Tibial artery (tissue), 4 donors: ENCODE results near the gene GLIPR2.

Experiments used
- DNase-seq, 2 donors: peaks; one replicate each; pipeline ENCODE4 v3.0.0-alpha.2; 2019
- H3K27ac ChIP-seq, 2 donors: fragments of 200-600 bp; sonication (generic) in 1 of 2; 1 replicate in 1 of 2; 2 replicates in 1 of 2; pipeline ENCODE4 v1.5.1; 2018 to 2019; ENCODE audit warnings: mild to moderate bottlenecking in 1 of 2
- H3K27me3 ChIP-seq, 2 donors: fragments of 200-600 bp; sonication (generic) in 1 of 2; one replicate each; pipeline versions ENCODE4 v1.5.1 to v1.6.0; 2016 to 2019
- H3K36me3 ChIP-seq, 3 donors: fragments of 200-600 bp; sonication (generic) in 2 of 3; one replicate each; pipeline ENCODE4 v1.5.1; 2016 to 2019; ENCODE audit warnings: mild to moderate bottlenecking in 2 of 3
- H3K4me1 ChIP-seq, 4 donors: fragments of 200-600 bp; sonication (generic) in 2 of 4; 1 replicate in 3 of 4; 2 replicates in 1 of 4; pipeline ENCODE4 v1.5.1; 2016 to 2019
- H3K4me3 ChIP-seq, 2 donors: fragments of 200-600 bp; sonication (generic) in 1 of 2; 1 replicate in 1 of 2; 2 replicates in 1 of 2; pipeline ENCODE4 v1.5.1; 2018 to 2019; ENCODE audit warnings: mild to moderate bottlenecking in 2 of 2
- H3K9me3 ChIP-seq, 3 donors: fragments of 200-600 bp; sonication (generic) in 1 of 3; one replicate each; pipeline ENCODE4 v1.5.1; 2016 to 2019
- intact Hi-C: fragments of 100-400 bp; cut with DNase I; formaldehyde crosslinking; loops from one replicate; pipeline ENCODE4 v1.15.0; 2023; ENCODE audit warnings: low total_unique reads
- TF ChIP-seq, protein P1 (sequence below), 2 experiments: fragments of 200-600 bp in 1 of 2; fragments of 450-650 bp in 1 of 2; IDR thresholded peaks; one replicate each; pipeline ENCODE4 v1.5.1; 2017 to 2019; ENCODE audit warnings: antibody characterized with exemption in 2 of 2, mild to moderate bottlenecking in 1 of 2, moderate library complexity in 1 of 2

The GLIPR2 gene

DNA sequence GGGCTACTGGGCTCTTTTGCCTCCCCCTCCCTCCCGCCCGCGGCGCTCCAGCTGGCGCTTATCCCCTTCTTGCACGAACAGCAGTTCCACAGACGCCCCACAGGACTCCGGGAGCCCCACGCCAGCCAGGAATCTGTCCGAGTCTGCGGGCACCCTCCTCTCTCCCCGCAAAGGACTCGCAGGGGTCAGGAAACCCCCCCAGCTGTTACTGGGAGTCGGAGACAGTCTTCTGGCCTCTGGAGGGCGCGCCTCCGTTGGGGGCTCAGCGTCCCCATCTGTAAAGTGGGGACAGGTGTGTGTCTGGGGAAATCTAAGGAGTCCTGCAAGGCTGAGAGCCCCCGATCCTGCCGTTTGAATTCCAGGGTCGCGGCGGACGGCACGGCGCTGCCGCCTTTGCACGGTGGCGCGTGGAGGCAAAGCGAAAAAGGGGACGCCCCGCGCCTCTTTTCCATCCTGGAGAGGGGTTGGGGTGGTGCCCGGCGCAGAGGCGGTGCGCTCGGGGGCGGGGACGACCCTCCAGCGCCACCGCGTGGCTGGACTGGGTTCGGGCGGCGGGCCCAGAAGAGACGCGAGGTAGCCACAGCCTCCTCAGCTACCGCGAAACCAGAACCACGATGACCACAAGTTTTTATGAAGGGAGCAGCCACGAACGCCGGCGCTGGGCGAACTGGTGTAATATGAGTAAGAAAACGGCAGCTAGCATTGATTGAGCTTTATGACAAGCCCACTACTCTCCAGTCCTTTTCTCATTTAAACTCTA lies 29.8 kb downstream of the GLIPR2 start:
- Histone ChIP-seq H3K27ac (peak overlapping the region; percentile 56 to 77), H3K4me3 (peak overlapping the region; percentile 54 to 56), H3K9me3 (no peaks in the 10 kb centered on the region), H3K36me3 (no peaks in the 10 kb centered on the region), H3K27me3 (no peaks in the 10 kb centered on the region), H3K4me1 (peaks cover 4 to 50% (median 40%) of the 10 kb centered on the region in 4 donors)
- intact Hi-C loops: loop anchor here (2.0 to 10.0 kb wide), 3 partner anchors 26 to 132 kb away; partner anchors contain the start of gene RECK
- TF ChIP-seq, protein P1, sequence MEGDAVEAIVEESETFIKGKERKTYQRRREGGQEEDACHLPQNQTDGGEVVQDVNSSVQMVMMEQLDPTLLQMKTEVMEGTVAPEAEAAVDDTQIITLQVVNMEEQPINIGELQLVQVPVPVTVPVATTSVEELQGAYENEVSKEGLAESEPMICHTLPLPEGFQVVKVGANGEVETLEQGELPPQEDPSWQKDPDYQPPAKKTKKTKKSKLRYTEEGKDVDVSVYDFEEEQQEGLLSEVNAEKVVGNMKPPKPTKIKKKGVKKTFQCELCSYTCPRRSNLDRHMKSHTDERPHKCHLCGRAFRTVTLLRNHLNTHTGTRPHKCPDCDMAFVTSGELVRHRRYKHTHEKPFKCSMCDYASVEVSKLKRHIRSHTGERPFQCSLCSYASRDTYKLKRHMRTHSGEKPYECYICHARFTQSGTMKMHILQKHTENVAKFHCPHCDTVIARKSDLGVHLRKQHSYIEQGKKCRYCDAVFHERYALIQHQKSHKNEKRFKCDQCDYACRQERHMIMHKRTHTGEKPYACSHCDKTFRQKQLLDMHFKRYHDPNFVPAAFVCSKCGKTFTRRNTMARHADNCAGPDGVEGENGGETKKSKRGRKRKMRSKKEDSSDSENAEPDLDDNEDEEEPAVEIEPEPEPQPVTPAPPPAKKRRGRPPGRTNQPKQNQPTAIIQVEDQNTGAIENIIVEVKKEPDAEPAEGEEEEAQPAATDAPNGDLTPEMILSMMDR (IDR thresholded peaks at IDR 0.05): peak; percentile 93 to 94
- peak; percentile 79 to 89 for DNase-seq

DNA sequence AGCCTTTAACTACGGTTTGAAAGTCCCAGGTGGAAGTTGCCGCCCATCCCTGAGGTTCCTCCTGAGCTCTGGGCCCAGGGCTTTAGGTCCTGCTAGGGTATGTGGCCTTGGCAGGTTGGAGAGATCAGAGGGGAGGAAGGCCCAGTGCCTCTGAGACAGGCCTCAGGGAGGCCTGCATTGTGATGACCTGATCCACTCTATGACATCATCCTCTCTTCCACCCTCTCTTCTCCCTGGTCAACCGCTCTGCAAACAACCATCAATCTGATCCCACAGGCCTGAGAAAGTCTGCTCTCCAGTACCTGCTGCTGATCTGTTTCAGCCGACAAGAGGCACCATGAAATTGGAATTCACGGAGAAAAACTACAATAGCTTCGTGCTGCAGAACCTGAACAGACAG lies 32.6 kb downstream of the GLIPR2 start, which contains the start of gene CCIN:
TSS of gene CCIN (plus strand) at position 223 of the 400 bp plus-strand sequence. CDS start at position 338, 115 bp downstream.
- TF ChIP-seq, protein P1 (IDR thresholded peaks at IDR 0.05): no peak
- DNase-seq: no peak
- Histone ChIP-seq H3K27ac (no peak within 1 kb of the TSS), H3K4me1 (peaks cover 0 to 25% (median 18%) of the 10 kb centered on the region in 4 donors), H3K27me3 (peaks cover 0 to 5% of the 10 kb centered on the region in 2 donors), H3K36me3 (no peaks in the 10 kb centered on the region), H3K4me3 (no peak within 1 kb of the TSS), H3K9me3 (no peaks in the 10 kb centered on the region)
- intact Hi-C loops: loop anchor here (10.0 kb wide), 1 partner anchor 134 kb away; the partner anchor contains the start of gene RECK

DNA sequence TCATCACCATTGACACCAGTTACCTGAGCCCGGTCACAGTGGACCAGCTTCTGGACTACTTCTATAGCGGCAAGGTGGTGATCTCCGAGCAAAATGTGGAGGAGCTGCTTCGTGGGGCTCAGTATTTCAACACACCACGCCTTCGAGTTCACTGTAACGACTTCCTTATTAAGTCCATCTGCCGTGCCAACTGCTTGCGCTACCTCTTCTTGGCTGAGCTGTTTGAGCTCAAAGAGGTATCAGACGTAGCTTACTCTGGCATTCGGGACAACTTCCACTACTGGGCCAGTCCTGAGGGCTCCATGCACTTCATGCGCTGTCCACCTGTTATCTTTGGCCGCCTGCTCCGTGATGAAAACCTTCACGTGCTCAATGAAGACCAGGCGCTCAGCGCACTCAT lies 33.2 kb downstream of the GLIPR2 start:
- Histone ChIP-seq H3K36me3 (no peaks in the 10 kb centered on the region), H3K9me3 (no peaks in the 10 kb centered on the region), H3K27ac (no peak overlapping the region), H3K4me1 (peaks cover 0 to 24% (median 13%) of the 10 kb centered on the region in 4 donors), H3K4me3 (no peak overlapping the region), H3K27me3 (peaks cover 0 to 5% of the 10 kb centered on the region in 2 donors)
- TF ChIP-seq, protein P1 (IDR thresholded peaks at IDR 0.05): no peak
- DNase-seq: no peak
- intact Hi-C loops: loop anchor here (10.0 kb wide), 1 partner anchor 135 kb away; the partner anchor contains the start of gene RECK

DNA sequence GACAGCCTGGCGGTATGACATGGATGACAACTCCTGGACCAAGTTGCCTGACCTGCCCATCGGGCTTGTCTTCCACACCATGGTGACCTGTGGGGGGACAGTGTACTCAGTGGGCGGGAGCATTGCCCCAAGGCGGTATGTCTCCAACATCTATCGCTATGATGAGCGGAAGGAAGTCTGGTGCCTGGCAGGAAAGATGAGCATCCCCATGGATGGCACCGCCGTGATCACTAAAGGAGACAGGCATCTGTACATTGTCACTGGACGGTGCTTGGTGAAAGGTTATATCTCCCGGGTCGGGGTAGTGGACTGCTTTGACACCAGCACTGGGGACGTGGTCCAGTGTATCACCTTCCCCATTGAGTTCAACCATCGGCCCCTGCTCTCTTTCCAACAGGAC lies 34.0 kb downstream of the GLIPR2 start:
- intact Hi-C loops: no loop called here
- no peak overlapping the region for H3K27ac ChIP-seq
- H3K27me3 ChIP-seq: peaks cover 0 to 5% of the 10 kb centered on the region in 2 donors
- DNase-seq: no peak
- H3K9me3 ChIP-seq: no peaks in the 10 kb centered on the region
- TF ChIP-seq, protein P1 (IDR thresholded peaks at IDR 0.05): no peak
- no peaks in the 10 kb centered on the region for H3K36me3 ChIP-seq
- peaks cover 0 to 16% (median 12%) of the 10 kb centered on the region in 4 donors for H3K4me1 ChIP-seq
- no peak overlapping the region for H3K4me3 ChIP-seq

DNA sequence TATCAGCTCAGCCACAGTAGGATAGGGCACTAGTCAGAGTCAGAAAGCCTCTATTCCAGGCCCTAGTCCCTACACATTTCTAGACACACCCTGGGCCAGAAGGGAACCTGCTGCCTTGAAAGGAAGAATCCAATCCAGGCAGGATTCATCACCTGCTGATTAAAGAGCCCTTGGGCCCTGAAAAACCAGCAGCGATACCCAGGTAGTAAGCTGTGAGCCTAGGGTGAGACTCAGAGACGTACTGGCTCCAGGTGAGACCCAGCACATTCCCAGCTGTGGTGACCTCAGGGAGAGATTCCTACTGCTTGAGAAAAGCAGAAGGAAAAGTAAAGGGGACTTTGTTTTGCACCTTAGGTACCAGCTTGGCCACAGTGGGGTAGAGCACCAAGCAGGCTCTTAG lies 37.3 kb downstream of the GLIPR2 start:
- no peak overlapping the region for H3K27ac ChIP-seq

More for the DNA sequence above, 37.3 kb downstream of the GLIPR2 start:
- H3K9me3 ChIP-seq: no peaks in the 10 kb centered on the region
- no peaks in the 10 kb centered on the region for H3K36me3 ChIP-seq
- peaks cover 0 to 5% of the 10 kb centered on the region in 2 donors for H3K27me3 ChIP-seq
- H3K4me1 ChIP-seq: no peaks in the 10 kb centered on the region
- intact Hi-C loops: no loop called here
- TF ChIP-seq, protein P1 (IDR thresholded peaks at IDR 0.05): no peak
- no peak for DNase-seq
- H3K4me3 ChIP-seq: no peak overlapping the region
